Esophagus (tissue), 2 donors: ENCODE data around the gene ADAM20. TPM values are rescaled to one million over a fixed set of nuclear protein-coding genes. Genes with fewer than 3 reads are reported as not detected.
"Not testable (repeated sequence)": the region's sequence is repeated elsewhere in the genome, so short reads cannot be mapped to it uniquely, and the experiment has no call there.

ENCODE experiments used
- H3K27ac ChIP-seq, 2 donors: one replicate each; pipeline ENCODE4 v1.5.1; 2013; ENCODE audit warnings: low read depth in 2 of 2, mild to moderate bottlenecking in 2 of 2, inconsistent platforms in 1 of 2, low read length in 1 of 2, moderate library complexity in 1 of 2
- H3K27me3 ChIP-seq, 2 donors: one replicate each; pipeline ENCODE4 v1.6.1; 2013; ENCODE audit warnings: low read length in 2 of 2, control low read depth in 1 of 2, mild to moderate bottlenecking in 1 of 2; ENCODE audit not compliant: insufficient read depth in 2 of 2, control insufficient read depth in 1 of 2
- H3K36me3 ChIP-seq, 2 donors: one replicate each; pipeline ENCODE4 v1.6.1; 2013; ENCODE audit warnings: low read length in 1 of 2; ENCODE audit not compliant: control insufficient read depth in 2 of 2, insufficient read depth in 2 of 2
- H3K4me1 ChIP-seq, 2 donors: one replicate each; pipeline ENCODE4 v1.6.1; 2013; ENCODE audit warnings: low read length in 1 of 2; ENCODE audit not compliant: control insufficient read depth in 2 of 2, insufficient read depth in 2 of 2
- H3K4me3 ChIP-seq, 2 donors: one replicate each; pipeline ENCODE4 v1.5.1; 2013; ENCODE audit warnings: low read length in 2 of 2, mild to moderate bottlenecking in 2 of 2, low read depth in 1 of 2, moderate library complexity in 1 of 2
- H3K9me3 ChIP-seq, 2 donors: one replicate each; pipeline ENCODE4 v1.6.1; 2013; ENCODE audit warnings: mild to moderate bottlenecking in 2 of 2, low read depth in 1 of 2, low read length in 1 of 2, moderate library complexity in 1 of 2; ENCODE audit not compliant: control insufficient read depth in 2 of 2, insufficient read depth in 1 of 2
- WGBS, 2 donors: extraction: QIAGEN DNeasy Blood & Tissue Kit; methylation state at CpG; one replicate each; pipeline ENCODE4 v1.1.7; 2013; 5-methylcytosine and 5-hydroxymethylcytosine counted together
- polyA plus RNA-seq, 2 donors: library from polyadenylated mRNA; stranded (reverse); fragments of 200-250 nt; gene quantifications; one replicate each; pipeline ENCODE4 v1.2.3, GENCODE V29; 2013
- donor health status: healthy with polysubstance abuse.
- donor health status: Bipolar disorder and iron deficiency.

Gene ADAM20
- polyA plus RNA-seq, 2 donors, result 0.06 to 0.28 TPM

- not testable (repeated sequence) for H3K27ac ChIP-seq, H3K27me3 ChIP-seq, H3K36me3 ChIP-seq, H3K9me3 ChIP-seq, H3K4me3 ChIP-seq, H3K4me1 ChIP-seq
- 85 to 97% methylated on average over 12 to 13 of the region's 13 CpGs for WGBS, 2 donors
Observed at GRCh38 chr14:70475459-70475858, 59.3 kb downstream of the ADAM20 start.

- H3K4me3 ChIP-seq, result no peak overlapping the region
- H3K9me3 ChIP-seq, result no peaks in the 10 kb centered on the region
- no peaks in the 10 kb centered on the region for H3K4me1 ChIP-seq
- H3K27ac ChIP-seq, result no peak overlapping the region
- H3K36me3 ChIP-seq, result no peaks in the 10 kb centered on the region
- H3K27me3 ChIP-seq, result no peaks in the 10 kb centered on the region
- 81 to 82% methylated on average over 2 of the region's 2 CpGs for whole genome bisulfite sequencing, 2 donors
Observed at GRCh38 chr14:70473825-70474224, 61.0 kb downstream of the ADAM20 start.

Other genes starting within 250 kb of the ADAM20 start
- 10 to 100 TPM; 33.5 to 34.5 TPM for gene COX16, start 175.3 kb downstream of the ADAM20 start, polyA plus RNA-seq
- 1 to 10 TPM; 6.3 to 6.8 TPM for gene SYNJ2BP, start 117.9 kb downstream of the ADAM20 start, polyA plus RNA-seq
- gene ADAM21, start 82.8 kb downstream of the ADAM20 start, polyA plus RNA-seq, result under 1 TPM in 1 of 2 donors, not detected in 1; 0.01 TPM
- gene MED6, start 65.7 kb upstream of the ADAM20 start, polyA plus RNA-seq, result 10 to 100 TPM; 10.3 to 21.3 TPM
- 10 to 100 TPM; 43.3 to 67.9 TPM for gene TTC9, start 106.9 kb upstream of the ADAM20 start, polyA plus RNA-seq